Stimulated activated CD4-positive, alpha-beta T cell treated with anti-CD3 and anti-CD28 coated beads, Interleukin-4, amount 100 ng/mL, for 48 hours (primary cell): Measurements from ENCODE around the gene PROX1.

Experiments
- DNase-seq, 2 donors: peaks; one replicate each; pipeline ENCODE4 v3.0.0-alpha.2; 2020; ENCODE audit warnings: low read depth in 2 of 2

The PROX1 gene

GRCh38 chr1:213997772-213998107 is 10.0 kb downstream of the PROX1 start:
- DNase-seq, result no peak

- DNase-seq, result no peak
Measured at GRCh38 chr1:213998785-213999184, 11.0 kb downstream of the PROX1 start.

- no peak for DNase-seq
Measured at GRCh38 chr1:213999732-214000131, 12.0 kb downstream of the PROX1 start.

GRCh38 chr1:214002060-214002459 is 14.3 kb downstream of the PROX1 start:
- DNase-seq, result no peak

GRCh38 chr1:214002472-214002871 is 14.7 kb downstream of the PROX1 start:
- DNase-seq, result no peak

GRCh38 chr1:214003233-214003632 is 15.5 kb downstream of the PROX1 start:
- no peak for DNase-seq

GRCh38 chr1:214004014-214004413 is 16.2 kb downstream of the PROX1 start:
- no peak for DNase-seq

- no peak for DNase-seq
Measured at GRCh38 chr1:214004795-214005194, 17.0 kb downstream of the PROX1 start.

- DNase-seq, result no peak
Measured at GRCh38 chr1:214005708-214006107, 17.9 kb downstream of the PROX1 start.

- no peak for DNase-seq
Measured at GRCh38 chr1:214006845-214007244, 19.1 kb downstream of the PROX1 start.

GRCh38 chr1:214008347-214008746 is 20.6 kb downstream of the PROX1 start:
- DNase-seq, result no peak

GRCh38 chr1:214008791-214009422 is 21.1 kb downstream of the PROX1 start:
- no peak for DNase-seq

- DNase-seq, result no peak
Measured at GRCh38 chr1:214009423-214010196, 21.8 kb downstream of the PROX1 start.

GRCh38 chr1:214010197-214010573 is 22.4 kb downstream of the PROX1 start:
- no peak for DNase-seq

GRCh38 chr1:214010717-214011116 is 22.9 kb downstream of the PROX1 start:
- no peak for DNase-seq

GRCh38 chr1:214012418-214012817 is 24.6 kb downstream of the PROX1 start:
- no peak for DNase-seq

- no peak for DNase-seq
Measured at GRCh38 chr1:214013614-214014377, 26.0 kb downstream of the PROX1 start.

GRCh38 chr1:214014730-214015129 is 27.0 kb downstream of the PROX1 start:
- no peak for DNase-seq

GRCh38 chr1:214017191-214017982 is 29.6 kb downstream of the PROX1 start:
- DNase-seq, result no peak

GRCh38 chr1:214018386-214019268 is 30.9 kb downstream of the PROX1 start:
- no peak for DNase-seq

- no peak for DNase-seq
Measured at GRCh38 chr1:214019499-214019898, 31.7 kb downstream of the PROX1 start.
